HG02973 (cell line): ENCODE data around the gene CDCA8.

Experiments used
- ATAC-seq: cut with Tn5 transposase; IDR thresholded peaks from one replicate; pipeline ENCODE4 v1.9.1; 2021; ENCODE audit warnings: moderate library complexity; ENCODE audit not compliant: unreplicated experiment

The CDCA8 gene

DNA sequence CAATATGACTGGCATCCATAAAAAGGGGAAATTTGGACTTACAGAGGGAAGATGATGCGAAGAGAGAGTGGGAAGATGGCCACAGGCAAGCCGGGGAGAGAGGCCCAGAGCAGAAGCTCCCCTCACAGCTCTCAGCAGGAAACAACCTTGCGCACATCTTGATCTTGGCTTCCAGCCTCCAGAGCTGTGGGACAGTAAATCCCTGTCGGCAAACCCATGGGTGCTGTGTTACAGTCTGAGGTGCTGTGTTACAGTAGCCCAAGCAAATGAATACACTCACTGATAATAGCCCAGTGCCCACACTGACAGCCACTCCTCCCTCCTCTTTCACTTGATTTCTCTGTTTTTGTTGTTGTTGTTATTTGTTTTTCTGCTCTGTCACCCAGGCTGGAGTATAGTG, 22.4 kb downstream of the CDCA8 start:
- ATAC-seq: no peak

DNA sequence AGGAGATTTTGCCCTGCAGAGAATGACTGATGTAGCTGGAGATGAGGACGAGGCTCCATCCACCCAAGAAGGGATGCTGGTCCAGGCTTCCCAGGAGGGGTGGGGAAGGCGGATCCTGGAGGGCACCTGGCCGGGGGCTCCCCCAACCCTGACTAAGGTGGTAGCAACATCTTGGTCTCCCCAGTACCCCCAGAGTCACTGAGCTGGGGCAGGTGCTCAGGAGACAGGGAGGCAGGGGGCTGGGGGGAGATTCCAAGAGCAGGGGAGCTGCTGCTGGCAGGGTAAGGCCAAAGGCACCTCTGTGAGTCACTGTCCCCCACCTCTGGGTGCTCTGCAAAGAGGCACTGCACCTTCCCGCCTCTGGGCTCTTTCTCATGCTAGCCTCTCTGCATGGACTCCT, 24.0 kb downstream of the CDCA8 start:
- ATAC-seq: no peak

DNA sequence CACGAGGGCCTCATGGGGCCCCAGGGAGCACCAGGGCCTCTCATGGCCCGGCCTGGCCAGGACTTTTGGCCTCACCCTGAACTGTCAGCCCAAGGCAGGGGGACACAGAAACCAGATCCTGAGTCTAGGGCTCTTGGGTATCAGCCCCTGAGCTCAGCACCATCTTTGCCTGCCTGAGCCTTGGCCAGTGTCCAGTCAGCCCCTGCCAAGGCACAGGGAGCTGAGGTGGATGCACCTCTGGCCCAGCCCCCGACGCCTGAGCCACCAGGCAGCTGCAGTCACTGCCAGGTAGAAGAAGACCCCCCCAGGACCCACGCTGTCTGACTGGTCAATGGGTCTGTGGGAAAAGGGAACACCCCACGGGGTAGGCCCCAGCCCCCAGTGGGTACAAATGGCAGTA, 25.3 kb downstream of the CDCA8 start:
- ATAC-seq: no peak

DNA sequence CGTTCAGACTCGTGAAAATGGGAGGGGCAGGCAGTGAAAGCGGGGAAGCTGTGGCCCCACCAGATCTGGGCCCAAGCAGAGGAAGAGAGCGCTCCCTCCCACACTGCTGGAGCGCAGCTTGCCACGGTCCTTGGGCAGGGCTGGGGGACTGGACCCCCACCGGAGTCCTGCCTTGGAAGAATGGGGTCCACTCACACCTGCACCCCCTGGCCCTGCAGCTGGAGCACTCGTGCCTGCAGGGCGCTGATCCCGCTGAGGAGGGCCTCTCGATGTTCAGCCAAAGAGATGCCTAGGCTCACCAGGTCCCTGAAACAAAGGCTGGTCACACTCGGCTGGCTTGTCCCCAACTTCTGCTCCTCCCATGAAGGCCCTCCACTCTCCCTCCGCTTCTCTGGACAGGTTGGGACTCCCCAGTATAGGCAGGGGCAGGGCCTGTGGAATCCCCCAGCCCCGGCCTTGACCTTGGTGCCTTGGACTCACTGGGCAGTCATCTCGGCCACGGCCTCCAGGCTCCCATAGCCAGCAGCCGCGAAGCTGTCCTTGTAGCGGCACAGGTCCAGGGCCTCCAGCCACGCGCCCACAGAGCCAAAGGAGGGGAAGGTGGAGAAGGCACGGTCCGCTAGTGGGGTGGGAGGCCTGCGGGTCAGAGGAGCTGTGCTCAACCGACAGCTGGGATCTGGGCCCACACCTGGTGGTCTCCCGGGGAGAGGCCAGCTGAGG, 26.0 kb downstream of the CDCA8 start:
- ATAC-seq: no peak

DNA sequence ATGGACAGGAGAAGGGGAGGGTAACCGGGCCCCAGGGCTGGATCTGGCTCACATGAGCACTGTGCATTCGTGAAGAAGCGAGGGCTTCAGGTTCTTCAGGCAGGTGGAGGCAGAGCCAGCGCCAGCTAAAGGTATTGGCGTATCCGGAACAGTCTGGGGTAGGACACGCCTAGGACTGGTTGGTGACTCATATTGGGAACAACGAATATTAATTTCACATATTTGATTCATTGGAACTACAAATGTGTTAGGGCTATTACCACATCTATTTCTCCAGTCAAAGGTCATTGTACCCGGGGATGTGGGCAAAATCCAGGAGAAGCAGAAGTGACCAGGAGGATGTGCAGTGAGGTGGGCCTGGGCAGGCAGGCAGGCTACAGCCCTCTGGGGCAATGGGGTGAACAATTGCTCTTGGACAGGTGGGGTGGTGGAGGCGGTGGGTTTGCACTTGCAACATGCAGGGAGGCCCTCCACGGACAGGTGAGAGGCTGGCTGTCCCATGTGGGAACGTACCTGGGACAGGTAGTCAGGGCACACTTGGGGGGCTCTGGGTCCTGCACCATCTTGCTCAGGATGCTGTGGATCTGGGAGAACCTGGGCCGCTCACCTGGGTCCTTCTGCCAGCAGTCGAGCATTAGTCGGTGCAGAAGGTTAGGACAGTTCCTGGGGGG, 26.7 kb downstream of the CDCA8 start:
- no peak for ATAC-seq

DNA sequence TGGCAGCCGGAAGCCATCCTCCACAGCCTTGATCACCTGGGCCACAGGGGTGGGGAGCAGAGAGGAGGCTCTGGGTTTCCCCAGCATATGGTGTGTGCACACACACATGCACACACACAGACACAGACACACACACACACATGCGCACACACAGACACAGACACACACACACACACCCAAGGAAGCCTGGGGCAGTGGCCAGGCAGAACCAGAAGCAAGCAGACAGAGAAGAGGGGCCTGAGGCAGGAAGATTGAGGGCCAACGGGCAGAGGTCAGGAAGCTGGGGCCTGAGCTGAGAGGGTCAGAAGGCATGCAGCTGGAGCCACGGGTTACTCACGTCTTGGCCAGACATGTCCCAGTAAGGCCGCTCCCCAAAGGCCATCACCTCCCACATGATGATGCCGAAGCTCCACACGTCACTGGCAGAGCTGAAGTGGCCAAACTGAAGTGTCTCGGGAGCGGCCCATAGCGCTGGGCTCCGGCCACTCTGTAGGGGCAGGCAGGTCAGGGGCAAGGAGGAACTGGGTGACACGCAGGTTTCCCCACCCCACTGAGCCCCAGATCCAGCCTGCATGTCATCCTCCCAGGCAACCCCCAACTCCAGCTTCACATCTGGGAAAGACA, 27.4 kb downstream of the CDCA8 start:
- no peak for ATAC-seq

DNA sequence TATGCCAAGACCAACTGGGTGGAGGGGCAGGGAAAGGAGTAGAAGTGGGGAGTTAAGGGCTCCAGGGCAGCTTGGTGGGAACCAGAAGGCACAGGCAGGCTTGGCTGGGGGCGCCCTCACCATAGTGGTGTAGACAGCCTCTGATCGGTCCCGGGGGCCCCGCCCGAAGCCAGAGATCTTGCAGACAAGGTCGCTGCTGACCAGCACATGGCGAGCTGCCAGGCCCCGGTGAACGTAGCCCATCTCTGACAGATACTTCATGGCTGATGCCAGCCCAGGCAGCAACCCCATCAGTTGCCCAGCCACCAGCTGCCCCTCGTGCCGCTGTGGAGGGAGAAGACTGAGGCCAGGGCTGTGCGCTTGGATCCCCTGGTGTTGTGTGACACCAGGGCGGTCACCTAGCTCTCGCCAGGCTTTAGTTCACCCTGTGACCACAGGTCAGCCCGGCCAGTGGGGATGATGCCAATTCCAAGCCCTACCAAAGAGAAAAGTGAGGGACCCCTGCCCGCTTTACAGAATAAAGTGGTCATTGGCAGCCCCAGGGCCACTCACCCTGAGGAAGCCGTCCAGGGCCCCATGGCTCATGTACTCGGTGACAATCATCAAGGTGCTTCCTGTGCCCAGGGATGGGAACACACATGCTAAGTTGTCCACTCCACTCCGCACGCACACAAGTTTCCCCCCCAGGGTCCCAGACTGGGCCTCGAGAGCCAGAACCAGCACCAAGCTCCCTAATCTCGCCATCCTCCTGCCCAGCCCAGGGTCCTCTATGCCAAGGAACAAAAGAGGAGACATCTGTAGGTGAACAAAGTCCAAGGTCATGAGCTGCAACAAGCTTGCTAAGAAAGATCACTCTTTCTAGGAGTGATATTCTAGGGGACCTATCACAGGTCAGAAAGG, 28.2 kb downstream of the CDCA8 start:
- no peak for ATAC-seq

DNA sequence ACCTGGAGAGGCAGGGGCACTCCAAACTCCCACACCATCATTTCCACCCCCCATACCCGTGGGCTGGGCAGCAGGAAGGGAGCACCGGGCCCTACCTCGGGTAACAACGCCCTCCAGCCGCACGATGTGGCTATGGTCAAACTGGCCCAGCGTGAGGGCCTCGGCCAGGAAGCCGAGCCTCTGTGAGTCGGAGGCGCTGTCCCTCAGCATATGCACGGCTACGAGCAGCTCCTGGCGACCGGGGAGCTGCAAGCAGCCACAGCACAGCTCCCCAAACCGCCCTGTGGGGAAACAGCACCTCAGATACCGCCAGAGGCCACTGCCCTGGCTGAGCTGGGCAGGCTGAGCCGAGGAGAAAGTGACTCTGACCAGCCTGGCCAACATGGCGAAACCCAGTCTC, 29.2 kb downstream of the CDCA8 start:
- ATAC-seq: no peak

DNA sequence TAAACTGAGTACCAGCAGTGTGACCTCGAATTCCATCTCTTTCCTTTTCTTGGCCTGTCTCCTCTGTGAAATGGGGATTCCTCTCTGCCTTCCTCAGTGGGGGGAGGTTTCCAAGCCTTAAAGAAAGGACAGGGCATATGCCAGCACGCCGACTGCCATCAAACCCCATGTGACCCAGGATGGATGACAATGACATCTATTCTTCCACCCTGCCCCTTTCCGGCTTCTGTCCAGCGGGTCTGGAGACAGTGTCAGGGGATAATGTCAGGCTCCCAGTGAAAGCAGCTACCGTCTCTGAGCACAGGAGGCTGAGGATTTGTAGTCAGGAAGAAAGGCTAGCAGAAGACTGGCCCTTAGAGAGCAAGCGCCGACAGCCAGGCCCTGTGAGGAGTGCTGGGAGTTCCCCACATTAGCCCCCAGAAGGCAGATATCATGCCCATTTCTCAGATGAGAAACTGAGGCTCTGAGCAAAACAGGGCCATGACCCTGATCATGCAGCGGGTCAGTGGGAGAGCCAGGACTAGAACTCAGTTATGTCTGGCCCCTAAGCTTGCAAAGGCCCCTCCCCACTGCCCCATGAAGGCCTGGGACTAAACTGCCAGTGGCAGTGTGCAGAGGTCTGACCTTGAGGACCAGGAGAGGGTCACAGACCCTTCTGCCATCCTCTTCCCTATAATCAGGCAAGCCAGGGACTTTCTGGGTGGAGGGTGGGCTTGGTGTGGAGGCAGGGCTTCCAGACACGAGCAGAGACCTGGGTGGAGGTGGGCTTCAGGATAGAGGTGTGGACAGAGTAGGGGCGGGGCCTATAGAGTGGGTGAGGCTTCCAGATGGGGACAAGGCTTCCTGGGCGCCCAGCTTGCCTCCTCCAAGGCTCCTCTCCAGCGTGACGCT, 30.1 kb downstream of the CDCA8 start:
- no peak for ATAC-seq

DNA sequence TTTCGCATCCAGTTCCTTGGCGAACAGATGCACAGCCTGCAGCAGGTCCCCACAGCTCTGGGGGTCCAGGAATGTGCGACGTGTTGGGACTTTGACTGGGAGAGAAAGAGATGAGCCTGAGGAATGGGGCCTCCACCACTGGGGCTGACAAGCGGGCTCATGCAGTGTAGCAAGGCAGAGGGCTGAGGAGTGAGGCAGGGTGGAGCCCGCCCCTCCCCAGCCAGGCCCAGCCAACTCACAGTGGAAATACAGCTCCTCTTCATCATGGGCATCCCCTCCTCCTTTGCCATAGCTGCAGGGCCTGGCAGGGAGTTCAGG, 30.7 kb downstream of the CDCA8 start:
- no peak for ATAC-seq

DNA sequence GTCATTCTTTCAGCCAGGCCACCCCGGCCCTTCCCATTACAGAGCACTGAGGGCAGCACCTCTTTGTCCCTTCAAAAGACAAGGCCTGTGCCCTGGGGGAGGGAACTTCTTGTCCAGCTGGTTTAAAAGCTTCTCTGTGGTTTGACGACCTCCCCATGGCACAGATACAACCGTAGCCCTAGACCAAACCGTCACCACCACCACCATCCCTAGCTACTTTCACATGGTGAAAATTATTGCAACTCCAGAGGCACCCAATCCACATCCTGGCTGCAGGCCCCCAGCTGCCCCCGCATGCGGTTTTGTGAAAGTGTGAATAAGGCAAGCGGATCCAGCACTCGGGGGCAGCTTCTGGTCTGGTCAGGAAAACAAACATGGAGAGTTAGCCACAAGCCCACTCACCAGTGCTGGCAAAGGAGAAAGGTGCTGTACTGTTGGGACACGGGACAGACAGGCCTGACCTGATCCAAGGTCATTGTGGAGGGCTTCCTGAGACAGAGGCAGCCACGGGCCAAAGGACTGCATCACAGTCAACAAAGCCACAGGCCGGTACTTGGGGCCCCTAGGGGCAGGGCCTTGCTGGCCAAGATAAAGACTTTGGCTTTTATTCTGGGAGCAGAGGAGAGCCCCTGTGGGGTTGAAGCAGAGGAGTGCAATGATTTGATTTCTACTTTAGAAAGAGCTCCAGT, 31.2 kb downstream of the CDCA8 start:
- ATAC-seq: no peak

DNA sequence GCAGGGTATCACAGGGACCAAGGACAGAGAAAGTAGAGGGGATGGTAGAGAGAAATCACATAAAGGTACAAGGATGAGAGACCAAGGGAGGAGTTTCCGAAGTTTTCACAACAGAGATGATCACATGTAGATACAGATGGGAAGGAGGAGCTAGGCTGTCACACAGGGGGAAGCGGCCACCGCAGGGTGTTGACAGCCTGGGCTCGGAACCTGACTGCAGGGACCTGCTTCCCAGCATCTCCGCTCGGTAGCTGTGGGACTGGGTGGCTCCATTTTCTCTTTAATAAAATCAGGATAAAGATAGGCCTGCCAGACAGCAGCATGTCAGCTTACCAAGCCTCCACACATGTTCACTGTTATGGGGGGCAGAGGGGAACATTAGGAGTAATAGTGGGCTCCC, 32.3 kb downstream of the CDCA8 start:
- ATAC-seq: no peak

DNA sequence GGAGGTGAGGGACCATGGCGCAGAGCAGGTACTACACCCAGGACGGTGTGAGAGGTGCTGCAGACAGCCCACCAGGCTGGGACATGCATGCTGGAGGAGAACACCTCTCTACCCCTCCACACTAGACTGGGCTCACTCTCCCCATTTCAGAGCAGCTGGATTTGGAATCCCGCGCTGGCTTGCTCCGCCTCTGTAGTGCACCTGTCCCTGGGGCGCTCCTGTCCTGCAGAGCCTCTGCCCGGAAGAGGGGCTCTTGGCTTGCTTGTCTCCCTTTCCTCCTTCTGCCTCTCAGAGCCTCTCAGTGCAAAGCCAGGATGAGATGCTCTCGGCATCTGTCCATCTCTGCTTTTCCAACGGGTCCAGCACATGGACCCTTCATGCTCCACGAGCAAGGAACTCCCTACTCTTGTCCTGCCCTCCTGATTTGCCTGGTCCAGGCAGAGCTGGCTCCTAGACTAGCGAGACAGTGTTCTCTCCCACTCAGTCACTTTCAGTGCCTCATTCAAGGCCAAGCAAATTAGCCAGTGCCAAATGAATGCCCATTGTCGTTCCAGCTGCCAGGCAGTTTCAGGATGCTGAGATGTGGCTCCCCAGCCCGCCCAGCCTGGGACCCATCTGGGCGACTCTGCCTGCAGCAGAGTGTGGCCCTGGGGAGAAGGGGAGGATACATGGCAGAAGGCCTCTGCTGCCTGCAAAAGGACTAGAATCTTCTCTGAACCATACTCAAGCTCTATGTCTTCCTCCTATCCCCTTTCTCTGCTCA, 33.7 kb downstream of the CDCA8 start:
- ATAC-seq: no peak

DNA sequence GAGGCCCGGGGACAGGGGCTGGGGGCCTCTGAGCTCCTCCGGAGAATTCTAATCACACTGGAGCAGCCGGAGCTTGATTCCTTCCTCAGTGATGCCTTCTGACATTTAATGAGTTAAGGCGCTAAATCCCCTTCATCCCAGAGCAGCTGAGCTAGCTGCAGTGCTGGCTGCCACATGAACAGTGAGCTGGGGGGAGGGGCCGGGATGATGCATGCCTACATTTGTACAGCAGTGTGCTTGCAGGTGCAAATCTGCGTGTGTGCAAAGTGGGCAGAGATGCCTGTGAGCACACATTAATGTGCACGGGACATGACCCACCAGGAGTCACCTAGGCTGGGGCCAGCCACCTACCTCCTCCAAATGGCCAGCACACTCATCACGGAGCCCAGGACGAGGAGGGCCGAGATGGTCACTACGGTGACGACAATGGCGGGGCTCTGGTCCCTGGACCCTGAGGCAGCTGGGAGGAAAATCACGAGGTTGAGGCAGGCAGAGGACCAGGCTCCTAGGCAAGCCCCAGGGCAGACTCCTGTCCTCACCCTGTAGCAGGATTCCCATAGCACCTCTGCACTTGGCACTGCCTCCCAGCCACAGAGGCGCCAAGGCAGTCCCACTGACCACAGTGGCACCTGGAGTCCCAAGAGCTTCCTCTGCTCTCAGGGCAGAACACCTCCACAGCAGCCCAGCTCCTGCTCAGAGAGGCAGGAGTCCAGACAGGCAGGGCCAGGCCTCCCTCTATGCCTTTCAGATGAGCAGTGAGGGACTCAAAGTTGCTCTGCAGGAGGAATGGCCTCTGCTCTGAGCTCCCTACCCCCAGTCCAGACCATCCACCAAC, 34.7 kb downstream of the CDCA8 start:
- ATAC-seq: no peak

DNA sequence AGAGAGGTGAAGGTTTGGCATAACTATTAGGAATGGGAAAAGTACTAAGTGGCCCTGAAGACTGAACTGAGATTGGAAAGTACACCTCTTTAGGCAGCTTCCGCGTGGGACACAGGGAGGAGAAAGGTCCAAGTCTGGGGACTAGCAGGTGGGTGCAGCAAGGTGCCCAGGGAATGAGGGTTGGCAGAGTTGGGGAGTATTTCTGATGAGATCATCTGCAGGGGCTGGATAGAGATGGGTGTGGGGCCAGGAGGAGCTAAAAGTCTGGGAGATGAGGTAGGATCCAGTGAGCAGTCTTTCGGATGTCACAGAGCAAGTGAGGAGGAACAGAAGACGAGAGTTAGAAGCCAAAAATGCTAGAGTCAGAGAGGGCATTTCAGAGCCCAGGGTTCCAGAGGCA, 36.1 kb downstream of the CDCA8 start:
- ATAC-seq: no peak

DNA sequence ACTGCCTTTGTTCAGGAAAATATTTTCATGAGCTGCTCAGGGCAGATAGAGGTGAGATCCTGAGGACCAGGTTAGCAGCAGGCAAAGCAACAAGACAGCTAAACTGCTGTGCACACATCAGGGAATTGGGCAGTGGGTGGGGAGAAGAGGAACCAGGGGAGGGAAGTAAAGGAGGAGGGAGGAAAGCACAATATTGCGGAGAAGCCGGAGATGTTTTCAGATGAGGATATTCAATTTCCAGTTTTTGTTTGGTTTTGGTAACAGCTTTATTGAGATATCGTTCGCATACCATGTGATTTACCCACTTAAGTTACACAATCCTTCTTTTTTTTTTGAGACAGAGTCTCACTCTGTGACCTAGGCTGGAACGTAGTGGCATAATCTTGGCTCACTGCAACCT, 38.1 kb downstream of the CDCA8 start:
- ATAC-seq: no peak

DNA sequence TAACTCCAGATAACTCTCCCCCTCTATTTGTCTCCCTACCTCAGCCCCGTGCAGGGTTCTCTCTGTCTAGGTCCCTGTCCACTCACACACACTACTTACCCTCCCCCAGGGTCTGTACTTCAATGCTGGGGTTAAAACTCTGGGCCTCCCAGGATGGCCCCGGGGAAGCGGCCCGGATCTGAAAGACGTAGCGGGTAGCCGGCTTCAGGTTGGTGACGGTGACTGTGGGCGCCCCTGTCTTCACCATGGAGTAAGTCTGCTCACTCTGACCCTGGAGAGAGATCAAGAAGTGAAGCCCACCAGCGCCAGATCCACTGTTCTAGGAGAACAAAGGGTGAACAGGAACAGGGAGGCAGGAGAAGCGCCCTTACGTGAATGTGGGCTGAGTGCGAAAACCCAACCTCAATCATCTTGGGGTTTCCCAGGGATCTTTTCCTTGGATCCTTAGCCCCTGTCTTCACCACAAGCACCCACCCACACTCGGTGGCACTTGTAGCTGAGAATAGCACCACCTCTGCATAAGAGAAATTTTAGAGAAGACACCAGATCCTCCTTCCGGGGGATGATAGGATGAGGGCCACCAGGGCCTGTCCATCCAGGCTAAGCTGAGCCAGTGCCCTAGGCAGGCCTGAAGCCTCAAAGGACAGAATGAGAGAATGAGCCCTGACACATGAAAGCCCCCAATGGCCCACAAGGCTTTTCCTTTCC, 39.1 kb downstream of the CDCA8 start:
- ATAC-seq: no peak
